Left ventricle myocardium inferior (tissue), 1 donor: Measurements from ENCODE around the gene NAPA. TPM values are rescaled to one million over a fixed set of nuclear protein-coding genes. Genes with fewer than 3 reads are reported as not detected.

Experiments used
- DNase-seq: peaks from one replicate; pipeline ENCODE4 v3.0.0-alpha.2; 2020
- H3K27ac ChIP-seq: fragments of 200-600 bp; replicated peaks from 2 replicates; pipeline ENCODE4 v1.8.0; 2021
- H3K27me3 ChIP-seq: fragments of 200-600 bp; 2 replicates; pipeline ENCODE4 v1.8.0; 2021; ENCODE audit warnings: low read depth
- H3K36me3 ChIP-seq: fragments of 200-600 bp; 2 replicates; pipeline ENCODE4 v1.8.0; 2021
- H3K4me1 ChIP-seq: fragments of 200-600 bp; 2 replicates; pipeline ENCODE4 v1.8.0; 2021
- H3K4me3 ChIP-seq: fragments of 200-600 bp; 2 replicates; pipeline ENCODE4 v1.8.0; 2021; ENCODE audit warnings: mild to moderate bottlenecking, moderate library complexity
- H3K9me3 ChIP-seq: fragments of 200-600 bp; replicated peaks from 2 replicates; pipeline ENCODE4 v1.8.0; 2021
- CTCF ChIP-seq: fragments of 200-600 bp; IDR thresholded peaks from 2 replicates; pipeline ENCODE4 v1.8.0; 2021; ENCODE audit warnings: antibody characterized with exemption, mild to moderate bottlenecking, borderline replicate concordance
- intact Hi-C: fragments of 100-400 bp; cut with micrococcal nuclease; formaldehyde crosslinking; loops from one replicate; pipeline ENCODE4 v1.11.0; 2022
- total RNA-seq: library from RNA; stranded (reverse); fragmentation: NEBNext Ultra II Directional; extraction: Animal tissue kit (Norgen Biotek cat#: 25700); gene quantifications from one replicate; pipeline ENCODE4 v1.2.1, GENCODE V29; 2021
- donor health status: DM: no; HTN: yes; CAD: no; lungs with severe emphysema.

Gene NAPA
- total RNA-seq, 1 donor from 2014 or later = 120 TPM

- Histone ChIP-seq H3K4me3 (no peak overlapping the region), H3K27me3 (no peaks in the 10 kb centered on the region), H3K36me3 (peaks cover 55% of the 10 kb centered on the region), H3K9me3 (no peaks in the 10 kb centered on the region), H3K4me1 (peaks cover 67% of the 10 kb centered on the region), H3K27ac (peak overlapping the region; percentile 49)
- TF ChIP-seq CTCF = no peak
- DNase-seq = no peak
- intact Hi-C loops = no loop called here
Measured at GRCh38 chr19:47503130-47503825, 11.6 kb downstream of the NAPA start.

GRCh38 chr19:47499863-47500830 lies 14.7 kb downstream of the NAPA start:
- TF ChIP-seq CTCF = no peak
- no peak overlapping the region for H3K4me3 ChIP-seq
- DNase-seq = no peak
- H3K9me3 ChIP-seq = no peaks in the 10 kb centered on the region
- H3K27ac ChIP-seq = no peak overlapping the region
- peaks cover 62% of the 10 kb centered on the region for H3K4me1 ChIP-seq
- no peaks in the 10 kb centered on the region for H3K27me3 ChIP-seq
- H3K36me3 ChIP-seq = peaks cover 75% of the 10 kb centered on the region
- intact Hi-C loops = no loop called here

- intact Hi-C loops = no loop called here
- H3K36me3 ChIP-seq = peaks cover 75% of the 10 kb centered on the region
- no peak for DNase-seq
- H3K27ac ChIP-seq = no peak overlapping the region
- no peak for TF ChIP-seq CTCF
- H3K4me3 ChIP-seq = no peak overlapping the region
- no peaks in the 10 kb centered on the region for H3K9me3 ChIP-seq
- H3K27me3 ChIP-seq = no peaks in the 10 kb centered on the region
- H3K4me1 ChIP-seq = peaks cover 69% of the 10 kb centered on the region
Measured at GRCh38 chr19:47499371-47499770, 15.5 kb downstream of the NAPA start.

GRCh38 chr19:47498561-47498960 lies 16.3 kb downstream of the NAPA start:
- Histone ChIP-seq H3K9me3 (no peaks in the 10 kb centered on the region), H3K4me3 (no peak overlapping the region), H3K27ac (peak overlapping the region; percentile 39), H3K4me1 (peaks cover 71% of the 10 kb centered on the region), H3K36me3 (peaks cover 74% of the 10 kb centered on the region), H3K27me3 (no peaks in the 10 kb centered on the region)
- TF ChIP-seq CTCF = no peak
- intact Hi-C loops = no loop called here
- no peak for DNase-seq

- Histone ChIP-seq H3K27me3 (no peaks in the 10 kb centered on the region), H3K9me3 (no peaks in the 10 kb centered on the region), H3K4me1 (peaks cover 71% of the 10 kb centered on the region), H3K36me3 (peaks cover 72% of the 10 kb centered on the region), H3K27ac (peak overlapping the region; percentile 39), H3K4me3 (no peak overlapping the region)
- no peak for TF ChIP-seq CTCF
- intact Hi-C loops = no loop called here
- no peak for DNase-seq
Measured at GRCh38 chr19:47497821-47498520, 16.9 kb downstream of the NAPA start.
